ENCODE data around the gene MAN1A1. TPM values are rescaled to one million over a fixed set of nuclear protein-coding genes. Genes with fewer than 3 reads are reported as not detected.
A peak's percentile ranks its signal among the peaks of the same experiment; 100 is the strongest.

The MAN1A1 gene
- total and polyA plus RNA-seq, 2 of the 4 experiments (the other 2 are of a cell fraction) = 5.9 to 6.4 TPM

GRCh38 chr6:119207971-119208725 lies 141.4 kb downstream of the MAN1A1 start:
- Histone ChIP-seq H2BK5ac (ENCODE audit: low read depth, low read length, poor library complexity, severe bottlenecking) (no peak overlapping the region), H2AFZ (replicated peaks; ENCODE audit: low read length, poor library complexity) (no peak overlapping the region), H3K79me1 (ENCODE audit: low read depth in 1 of 2, low read length in 2 of 2) (no peaks in the 10 kb centered on the region), H3K9ac (ENCODE audit: low read depth, low read length) (no peak overlapping the region), H3K4me2 (ENCODE audit: low read depth, low read length) (no peak overlapping the region), H2BK15ac (ENCODE audit: low read depth, low read length) (no peak overlapping the region), H3K36me3 (ENCODE audit: control insufficient read depth, insufficient read depth, low read length) (peaks cover 3% of the 10 kb centered on the region; the same call in 1 of the 2 replicates), H4K5ac (ENCODE audit: low read depth, low read length) (no peak overlapping the region), H3K9me3 (ENCODE audit: control insufficient read depth, insufficient read depth, low read length) (no peaks in the 10 kb centered on the region), H3K14ac (replicated peaks; ENCODE audit: low read depth, low read length) (no peak overlapping the region), H3K4me3 (ENCODE audit: insufficient read depth, low read depth, low read length) (no peak overlapping the region), H3K27ac (ENCODE audit: insufficient read depth, low read length) (no peak overlapping the region), H2AK5ac (ENCODE audit: low read depth, low read length) (no peak overlapping the region), H2BK120ac (ENCODE audit: low read depth, low read length) (no peak overlapping the region), H4K91ac (ENCODE audit: insufficient read depth, low read depth, low read length) (no peak overlapping the region), H3K4me1 (ENCODE audit: control insufficient read depth, insufficient read depth, low read length) (peaks cover 3% of the 10 kb centered on the region; the same call in 1 of the 2 replicates), H3K27me3 (ENCODE audit: control insufficient read depth, insufficient read depth, low read length) (no peaks in the 10 kb centered on the region), H2AK9ac (replicated peaks; ENCODE audit: low read depth, low read length, poor library complexity) (no peak overlapping the region), H3K9me1 (ENCODE audit: insufficient read depth, low read length) (no peaks in the 10 kb centered on the region), H3K56ac (ENCODE audit: extremely low read depth, insufficient read depth, low read length) (no peak overlapping the region), H4K8ac (ENCODE audit: low read depth in 2 of 2, low read length in 2 of 2) (no peak overlapping the region), H3K18ac (ENCODE audit: low read depth, low read length) (no peak overlapping the region), H3K4ac (ENCODE audit: low read depth, low read length) (no peak overlapping the region), H2BK20ac (ENCODE audit: low read depth, low read length) (no peak overlapping the region), H3K23ac (ENCODE audit: low read depth, low read length) (no peak overlapping the region), H4K20me1 (ENCODE audit: insufficient read depth, low read length) (no peaks in the 10 kb centered on the region)
- ChIA-PET CTCF (interaction anchor here (0.6 kb wide), 1 partner anchor 1093 kb away, joined by 3 read pairs; no protein-coding TSS in a partner anchor), POLR2A (ENCODE audit: unreplicated experiment) (interaction anchor here (0.6 kb wide), 1 partner anchor 15 kb away, joined by 3 read pairs; no protein-coding TSS in a partner anchor)
- in situ Hi-C loops (cut with MboI; ENCODE audit: low sequenced_read_pairs) (no loop called here), dilution Hi-C loops (cut with HindIII; ENCODE audit: low sequenced_read_pairs, unreplicated experiment) (no loop called here), intact Hi-C loops (cut with micrococcal nuclease) (loop anchor here (2.0 kb wide), 1 partner anchor 17 kb away; no protein-coding TSS in a partner anchor)
- BruUV-seq (replicated peaks) = no TSS peak
- TF ChIP-seq POLR2A (IDR thresholded peaks at IDR 0.05; ENCODE audit: low read depth, low read length) = no peak
- DNase-seq (peak; percentile 66), ATAC-seq (ENCODE audit: low read depth) (no peak)
- WGBS, 2 experiments (ENCODE audit: extremely low coverage in 2 of 2, insufficient read length in 1 of 2) = no CpG with 5 or more reads among the region's 2 CpGs
